ENCODE data around the gene CLEC2L. TPM values are rescaled to one million over a fixed set of nuclear protein-coding genes. Genes with fewer than 3 reads are reported as not detected.

CLEC2L gene
- total and polyA plus RNA-seq, 9 donors: 0.15 to 1.5 (median 0.33) TPM; not detected in 6

GRCh38 chr7:139563856-139564255, 40.4 kb downstream of the CLEC2L start:
- Histone ChIP-seq H3K4me1 (ENCODE audit: insufficient read depth) (no peaks in the 10 kb centered on the region), H3K9me3 (no peaks in the 10 kb centered on the region), H3K36me3 (no peaks in the 10 kb centered on the region), H3K4me3 (no peak overlapping the region), H3K27ac (no peak overlapping the region), H3K27me3 (no peaks in the 10 kb centered on the region)
- no peak for TF ChIP-seq POLR2A (IDR thresholded peaks at IDR 0.05)
- no peak for TF ChIP-seq CTCF (IDR thresholded peaks at IDR 0.05)
- no peak for TF ChIP-seq EP300 (IDR thresholded peaks at IDR 0.05)
- 90 to 94% (median 90%) methylated on average over 5 of the region's 5 CpGs for WGBS, 3 donors
- no peak for DNase-seq
- intact Hi-C loops (cut with DNase I): no loop called here

- H3K4me3 ChIP-seq: no peak overlapping the region
- DNase-seq: no peak
- no peaks in the 10 kb centered on the region for H3K4me1 ChIP-seq (ENCODE audit: insufficient read depth)
- no peak overlapping the region for H3K27ac ChIP-seq
- H3K36me3 ChIP-seq: no peaks in the 10 kb centered on the region
- 91 to 95% (median 93%) methylated on average over 6 of the region's 6 CpGs for WGBS, 3 donors
- TF ChIP-seq CTCF (IDR thresholded peaks at IDR 0.05) (no peak), EP300 (IDR thresholded peaks at IDR 0.05) (no peak), POLR2A (IDR thresholded peaks at IDR 0.05) (no peak)
- H3K9me3 ChIP-seq: no peaks in the 10 kb centered on the region
- no peaks in the 10 kb centered on the region for H3K27me3 ChIP-seq
- intact Hi-C loops (cut with DNase I): no loop called here
Observed at GRCh38 chr7:139566075-139566474, 42.6 kb downstream of the CLEC2L start.

GRCh38 chr7:139566736-139567646, 43.5 kb downstream of the CLEC2L start:
- H3K4me3 ChIP-seq: no peak overlapping the region
- H3K36me3 ChIP-seq: no peaks in the 10 kb centered on the region
- H3K27me3 ChIP-seq: no peaks in the 10 kb centered on the region
- no peak overlapping the region for H3K27ac ChIP-seq
- no peak for DNase-seq
- no peaks in the 10 kb centered on the region for H3K9me3 ChIP-seq
- TF ChIP-seq POLR2A (IDR thresholded peaks at IDR 0.05) (no peak), EP300 (IDR thresholded peaks at IDR 0.05) (no peak), CTCF (IDR thresholded peaks at IDR 0.05) (no peak)
- 89% methylated on average over 15 of the region's 15 CpGs for WGBS, 3 donors
- intact Hi-C loops (cut with DNase I): no loop called here
- no peaks in the 10 kb centered on the region for H3K4me1 ChIP-seq (ENCODE audit: insufficient read depth)

GRCh38 chr7:139567647-139568345, 44.3 kb downstream of the CLEC2L start:
- DNase-seq: no peak
- H3K4me3 ChIP-seq: no peak overlapping the region
- H3K4me1 ChIP-seq (ENCODE audit: insufficient read depth): no peaks in the 10 kb centered on the region
- TF ChIP-seq POLR2A (IDR thresholded peaks at IDR 0.05): no peak
- TF ChIP-seq EP300 (IDR thresholded peaks at IDR 0.05): no peak
- TF ChIP-seq CTCF (IDR thresholded peaks at IDR 0.05): no peak
- no peaks in the 10 kb centered on the region for H3K9me3 ChIP-seq
- no peaks in the 10 kb centered on the region for H3K27me3 ChIP-seq
- intact Hi-C loops (cut with DNase I): no loop called here
- no peaks in the 10 kb centered on the region for H3K36me3 ChIP-seq
- WGBS, 3 donors: 87 to 93% (median 90%) methylated on average over 14 of the region's 14 CpGs
- no peak overlapping the region for H3K27ac ChIP-seq
